ENCODE data around the gene ATG9B. TPM values are rescaled to one million over a fixed set of nuclear protein-coding genes. Genes with fewer than 3 reads are reported as not detected.
A peak's percentile ranks its signal among the peaks of the same experiment; 100 is the strongest.

Gene ATG9B
- total and polyA plus RNA-seq, 2 of the 13 experiments (the other 11 are each of a cell fraction or from before 2014, with no cell fraction given) = 0.24 TPM; not detected in 1

DNA sequence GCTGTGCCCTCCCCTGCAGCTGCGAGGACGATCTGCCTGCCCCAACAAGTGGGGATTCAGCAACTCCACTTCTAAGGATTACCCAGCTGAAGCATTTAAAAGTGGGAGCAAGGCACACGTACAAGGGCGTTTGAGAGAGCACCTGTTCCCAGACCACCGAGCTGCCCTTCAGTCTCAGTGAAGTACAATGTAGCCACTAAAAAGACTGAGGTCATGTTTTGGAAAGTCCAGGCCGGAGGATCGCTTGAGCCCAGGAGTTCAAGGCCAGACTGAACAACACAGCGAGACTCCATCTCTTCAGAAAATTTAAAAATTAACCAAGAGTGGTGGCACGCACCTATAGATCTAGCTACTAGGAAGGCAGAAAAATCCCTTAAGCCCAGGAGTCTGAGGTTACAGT, 18.7 kb downstream of the ATG9B start (continued):
- TF ChIP-seq, protein P1, sequence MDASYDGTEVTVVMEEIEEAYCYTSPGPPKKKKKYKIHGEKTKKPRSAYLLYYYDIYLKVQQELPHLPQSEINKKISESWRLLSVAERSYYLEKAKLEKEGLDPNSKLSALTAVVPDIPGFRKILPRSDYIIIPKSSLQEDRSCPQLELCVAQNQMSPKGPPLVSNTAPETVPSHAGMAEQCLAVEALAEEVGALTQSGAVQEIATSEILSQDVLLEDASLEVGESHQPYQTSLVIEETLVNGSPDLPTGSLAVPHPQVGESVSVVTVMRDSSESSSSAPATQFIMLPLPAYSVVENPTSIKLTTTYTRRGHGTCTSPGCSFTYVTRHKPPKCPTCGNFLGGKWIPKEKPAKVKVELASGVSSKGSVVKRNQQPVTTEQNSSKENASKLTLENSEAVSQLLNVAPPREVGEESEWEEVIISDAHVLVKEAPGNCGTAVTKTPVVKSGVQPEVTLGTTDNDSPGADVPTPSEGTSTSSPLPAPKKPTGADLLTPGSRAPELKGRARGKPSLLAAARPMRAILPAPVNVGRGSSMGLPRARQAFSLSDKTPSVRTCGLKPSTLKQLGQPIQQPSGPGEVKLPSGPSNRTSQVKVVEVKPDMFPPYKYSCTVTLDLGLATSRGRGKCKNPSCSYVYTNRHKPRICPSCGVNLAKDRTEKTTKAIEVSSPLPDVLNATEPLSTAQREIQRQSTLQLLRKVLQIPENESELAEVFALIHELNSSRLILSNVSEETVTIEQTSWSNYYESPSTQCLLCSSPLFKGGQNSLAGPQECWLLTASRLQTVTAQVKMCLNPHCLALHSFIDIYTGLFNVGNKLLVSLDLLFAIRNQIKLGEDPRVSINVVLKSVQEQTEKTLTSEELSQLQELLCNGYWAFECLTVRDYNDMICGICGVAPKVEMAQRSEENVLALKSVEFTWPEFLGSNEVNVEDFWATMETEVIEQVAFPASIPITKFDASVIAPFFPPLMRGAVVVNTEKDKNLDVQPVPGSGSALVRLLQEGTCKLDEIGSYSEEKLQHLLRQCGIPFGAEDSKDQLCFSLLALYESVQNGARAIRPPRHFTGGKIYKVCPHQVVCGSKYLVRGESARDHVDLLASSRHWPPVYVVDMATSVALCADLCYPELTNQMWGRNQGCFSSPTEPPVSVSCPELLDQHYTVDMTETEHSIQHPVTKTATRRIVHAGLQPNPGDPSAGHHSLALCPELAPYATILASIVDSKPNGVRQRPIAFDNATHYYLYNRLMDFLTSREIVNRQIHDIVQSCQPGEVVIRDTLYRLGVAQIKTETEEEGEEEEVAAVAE (CRISPR knock-in tag; IDR thresholded peaks at IDR 0.05; ENCODE audit: borderline replicate concordance) = no peak
- no peak for TF ChIP-seq YEATS4 (CRISPR knock-in tag; IDR thresholded peaks at IDR 0.05; ENCODE audit: borderline replicate concordance)
- TF ChIP-seq ZNF121 (CRISPR knock-in tag; IDR thresholded peaks at IDR 0.05) = peak; percentile 98
- no peak for TF ChIP-seq ZZZ3 (CRISPR knock-in tag; IDR thresholded peaks at IDR 0.05; ENCODE audit: borderline replicate concordance)
- TF ChIP-seq ZNF780A (CRISPR knock-in tag; IDR thresholded peaks at IDR 0.05) = no peak
- no peak for TF ChIP-seq HOXA5 (CRISPR knock-in tag; IDR thresholded peaks at IDR 0.05)
- TF ChIP-seq NR2C2 (CRISPR knock-in tag; IDR thresholded peaks at IDR 0.05; ENCODE audit: borderline replicate concordance) = peak; percentile 54
- TF ChIP-seq SALL1 (CRISPR knock-in tag; IDR thresholded peaks at IDR 0.05) = peak; percentile 38
- no peak for TF ChIP-seq NFKBIZ (CRISPR knock-in tag; IDR thresholded peaks at IDR 0.05)
- no peak for TF ChIP-seq ZNF484 (CRISPR knock-in tag; IDR thresholded peaks at IDR 0.05; ENCODE audit: borderline replicate concordance, low read depth)
- peak; percentile 22 for TF ChIP-seq ASH2L (IDR thresholded peaks at IDR 0.05; ENCODE audit: insufficient read length, low read depth, low read length)
- 0 out of 2 replicates have a peak, but pooled peaks have one; percentile 58 for TF ChIP-seq ESRRA (CRISPR knock-in tag; IDR thresholded peaks at IDR 0.05; ENCODE audit: low read depth)
- TF ChIP-seq, protein P2, sequence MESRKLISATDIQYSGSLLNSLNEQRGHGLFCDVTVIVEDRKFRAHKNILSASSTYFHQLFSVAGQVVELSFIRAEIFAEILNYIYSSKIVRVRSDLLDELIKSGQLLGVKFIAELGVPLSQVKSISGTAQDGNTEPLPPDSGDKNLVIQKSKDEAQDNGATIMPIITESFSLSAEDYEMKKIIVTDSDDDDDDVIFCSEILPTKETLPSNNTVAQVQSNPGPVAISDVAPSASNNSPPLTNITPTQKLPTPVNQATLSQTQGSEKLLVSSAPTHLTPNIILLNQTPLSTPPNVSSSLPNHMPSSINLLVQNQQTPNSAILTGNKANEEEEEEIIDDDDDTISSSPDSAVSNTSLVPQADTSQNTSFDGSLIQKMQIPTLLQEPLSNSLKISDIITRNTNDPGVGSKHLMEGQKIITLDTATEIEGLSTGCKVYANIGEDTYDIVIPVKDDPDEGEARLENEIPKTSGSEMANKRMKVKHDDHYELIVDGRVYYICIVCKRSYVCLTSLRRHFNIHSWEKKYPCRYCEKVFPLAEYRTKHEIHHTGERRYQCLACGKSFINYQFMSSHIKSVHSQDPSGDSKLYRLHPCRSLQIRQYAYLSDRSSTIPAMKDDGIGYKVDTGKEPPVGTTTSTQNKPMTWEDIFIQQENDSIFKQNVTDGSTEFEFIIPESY (CRISPR knock-in tag; IDR thresholded peaks at IDR 0.05) = no peak
- TF ChIP-seq ZKSCAN8 (CRISPR knock-in tag; IDR thresholded peaks at IDR 0.05; ENCODE audit: borderline replicate concordance) = no peak
- TF ChIP-seq, protein P3, sequence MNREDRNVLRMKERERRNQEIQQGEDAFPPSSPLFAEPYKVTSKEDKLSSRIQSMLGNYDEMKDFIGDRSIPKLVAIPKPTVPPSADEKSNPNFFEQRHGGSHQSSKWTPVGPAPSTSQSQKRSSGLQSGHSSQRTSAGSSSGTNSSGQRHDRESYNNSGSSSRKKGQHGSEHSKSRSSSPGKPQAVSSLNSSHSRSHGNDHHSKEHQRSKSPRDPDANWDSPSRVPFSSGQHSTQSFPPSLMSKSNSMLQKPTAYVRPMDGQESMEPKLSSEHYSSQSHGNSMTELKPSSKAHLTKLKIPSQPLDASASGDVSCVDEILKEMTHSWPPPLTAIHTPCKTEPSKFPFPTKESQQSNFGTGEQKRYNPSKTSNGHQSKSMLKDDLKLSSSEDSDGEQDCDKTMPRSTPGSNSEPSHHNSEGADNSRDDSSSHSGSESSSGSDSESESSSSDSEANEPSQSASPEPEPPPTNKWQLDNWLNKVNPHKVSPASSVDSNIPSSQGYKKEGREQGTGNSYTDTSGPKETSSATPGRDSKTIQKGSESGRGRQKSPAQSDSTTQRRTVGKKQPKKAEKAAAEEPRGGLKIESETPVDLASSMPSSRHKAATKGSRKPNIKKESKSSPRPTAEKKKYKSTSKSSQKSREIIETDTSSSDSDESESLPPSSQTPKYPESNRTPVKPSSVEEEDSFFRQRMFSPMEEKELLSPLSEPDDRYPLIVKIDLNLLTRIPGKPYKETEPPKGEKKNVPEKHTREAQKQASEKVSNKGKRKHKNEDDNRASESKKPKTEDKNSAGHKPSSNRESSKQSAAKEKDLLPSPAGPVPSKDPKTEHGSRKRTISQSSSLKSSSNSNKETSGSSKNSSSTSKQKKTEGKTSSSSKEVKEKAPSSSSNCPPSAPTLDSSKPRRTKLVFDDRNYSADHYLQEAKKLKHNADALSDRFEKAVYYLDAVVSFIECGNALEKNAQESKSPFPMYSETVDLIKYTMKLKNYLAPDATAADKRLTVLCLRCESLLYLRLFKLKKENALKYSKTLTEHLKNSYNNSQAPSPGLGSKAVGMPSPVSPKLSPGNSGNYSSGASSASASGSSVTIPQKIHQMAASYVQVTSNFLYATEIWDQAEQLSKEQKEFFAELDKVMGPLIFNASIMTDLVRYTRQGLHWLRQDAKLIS (CRISPR knock-in tag; IDR thresholded peaks at IDR 0.05) = no peak
- TF ChIP-seq KDM1A (CRISPR knock-in tag; IDR thresholded peaks at IDR 0.05) = peak; percentile 74; the same call in 1 of the 2 replicates
- no peak for TF ChIP-seq ZNF253 (CRISPR knock-in tag; IDR thresholded peaks at IDR 0.05; ENCODE audit: borderline replicate concordance)
- no peak for TF ChIP-seq MBNL3 (CRISPR knock-in tag; conservative IDR thresholded peaks at IDR 0.05)
- no peak for TF ChIP-seq PLRG1 (conservative IDR thresholded peaks at IDR 0.05)
- no peak for TF ChIP-seq REPIN1 (CRISPR knock-in tag; IDR thresholded peaks at IDR 0.05; ENCODE audit: borderline replicate concordance, low read depth)
- no peak for TF ChIP-seq ZNF143 (CRISPR knock-in tag; IDR thresholded peaks at IDR 0.05)
- TF ChIP-seq AGO2 (optimal IDR thresholded peaks at IDR 0.05; ENCODE audit: low read depth, low read length) = no peak
